Neural cell (in vitro differentiated cells): Measurements from ENCODE around the gene TADA2B. TPM values are rescaled to one million over a fixed set of nuclear protein-coding genes. Genes with fewer than 3 reads are reported as not detected.

Experiments
- H2AFZ ChIP-seq: fragments of 200-600, 300-800 bp; sonication (generic), shearing (Covaris generic); 2 replicates; pipeline ENCODE4 v1.6.0; 2014; ENCODE audit warnings: low read depth, mild to moderate bottlenecking, antibody characterized with exemption, low read length, moderate library complexity
- H3F3A ChIP-seq: fragments of 200-600 bp; shearing (Covaris generic); 2 replicates; pipeline ENCODE4 v1.6.1; 2016; ENCODE audit warnings: mild to moderate bottlenecking, moderate library complexity, mixed read lengths, antibody characterized with exemption, low read length; ENCODE audit not compliant: insufficient read depth, poor library complexity, severe bottlenecking
- H3K27ac ChIP-seq: fragments of 200-600, 300-800 bp; sonication (generic), shearing (Covaris generic); 2 replicates; pipeline ENCODE4 v1.5.1; 2014; ENCODE audit warnings: mild to moderate bottlenecking, low read length, moderate library complexity
- H3K27me3 ChIP-seq: fragments of 300-800, 200-600 bp; sonication (generic), shearing (Covaris generic); 2 replicates; pipeline ENCODE4 v1.6.0; 2014; ENCODE audit warnings: mild to moderate bottlenecking, low read depth, low read length, moderate library complexity; ENCODE audit not compliant: insufficient read depth
- H3K36me3 ChIP-seq: fragments of 300-800, 200-600 bp; sonication (generic), shearing (Covaris generic); 2 replicates; pipeline ENCODE4 v1.5.1; 2014; ENCODE audit warnings: mild to moderate bottlenecking, antibody characterized with exemption, low read length, moderate library complexity; ENCODE audit not compliant: insufficient read depth
- H3K4me2 ChIP-seq: fragments of 300-800, 200-600 bp; sonication (generic), shearing (Covaris generic); 2 replicates; pipeline ENCODE4 v1.6.0; 2014; ENCODE audit warnings: mild to moderate bottlenecking, low read length
- H3K4me3 ChIP-seq: fragments of 300-800, 200-600 bp; sonication (generic), shearing (Covaris generic); 2 replicates; pipeline ENCODE4 v1.5.1; 2014; ENCODE audit warnings: mild to moderate bottlenecking, low read length, moderate library complexity
- H3K79me2 ChIP-seq: fragments of 200-600 bp; shearing (Covaris generic); replicated peaks from 2 replicates; pipeline ENCODE4 v1.6.0; 2014; ENCODE audit warnings: mild to moderate bottlenecking, low read length, moderate library complexity; ENCODE audit not compliant: insufficient read depth
- H3K9ac ChIP-seq: fragments of 300-800, 200-600 bp; sonication (generic), shearing (Covaris generic); 2 replicates; pipeline ENCODE4 v1.6.1; 2016; ENCODE audit warnings: mild to moderate bottlenecking, low read length, mixed read lengths
- H3K9me2 ChIP-seq: fragments of 200-600 bp; shearing (Covaris generic); 2 replicates; pipeline ENCODE4 v1.6.1; 2016; ENCODE audit warnings: mild to moderate bottlenecking, low read length, mixed read lengths; ENCODE audit not compliant: insufficient read depth
- H3K9me3 ChIP-seq: fragments of 200-600, 300-800 bp; sonication (generic), shearing (Covaris generic); 2 replicates; pipeline ENCODE4 v1.6.1; 2016; ENCODE audit warnings: mild to moderate bottlenecking, mixed run types, low read length, moderate library complexity, mixed read lengths
- H4K20me1 ChIP-seq: fragments of 200-600 bp; shearing (Covaris generic); 2 replicates; pipeline ENCODE4 v1.6.1; 2016; ENCODE audit warnings: mild to moderate bottlenecking, mixed run types; ENCODE audit not compliant: insufficient read depth
- EP300 ChIP-seq: fragments of 450-650 bp; conservative IDR thresholded peaks from 2 replicates; pipeline ENCODE4 v1.6.1; 2014; ENCODE audit warnings: antibody characterized with exemption, mild to moderate bottlenecking, moderate library complexity; ENCODE audit not compliant: poor library complexity, severe bottlenecking
- EZH2 ChIP-seq: fragments of 200-600, 300-800 bp; shearing (Covaris generic), sonication (generic); IDR thresholded peaks from 2 replicates; pipeline ENCODE4 v1.6.1; 2014; ENCODE audit warnings: antibody characterized with exemption, low read length, borderline replicate concordance, mild to moderate bottlenecking; ENCODE audit not compliant: insufficient read depth, poor library complexity, severe bottlenecking
- MXI1 ChIP-seq: fragments of 450-650 bp; conservative IDR thresholded peaks from 2 replicates; pipeline ENCODE4 v1.6.1; 2014; ENCODE audit warnings: antibody characterized with exemption, mild to moderate bottlenecking; ENCODE audit not compliant: poor library complexity, severe bottlenecking
- POLR2AphosphoS5 ChIP-seq: IDR thresholded peaks from 2 replicates; pipeline ENCODE4 v1.6.1; 2012
- RAD21 ChIP-seq: fragments of 450-650 bp; conservative IDR thresholded peaks from 2 replicates; pipeline ENCODE4 v1.6.1; 2014; ENCODE audit warnings: antibody characterized with exemption, mild to moderate bottlenecking, moderate library complexity
- SMC3 ChIP-seq: fragments of 450-650 bp; conservative IDR thresholded peaks from 2 replicates; pipeline ENCODE4 v1.6.1; 2014; ENCODE audit warnings: antibody characterized with exemption, mild to moderate bottlenecking, moderate library complexity; ENCODE audit not compliant: poor library complexity
- TAF1 ChIP-seq: IDR thresholded peaks from 2 replicates; pipeline ENCODE4 v1.6.1; 2012; ENCODE audit warnings: low read depth
- polyA plus RNA-seq: library from polyadenylated mRNA; depleted of rRNA; stranded (reverse); fragments of >200 nt; gene quantifications from 2 replicates; pipeline ENCODE4 v1.2.3, GENCODE V29; 2014
- TF ChIP-seq, protein P1 (sequence below): fragments of 450-650 bp; IDR thresholded peaks from 2 replicates; pipeline ENCODE4 v1.5.1; 2014; ENCODE audit warnings: antibody characterized with exemption, mild to moderate bottlenecking, moderate library complexity; ENCODE audit not compliant: poor library complexity, severe bottlenecking
- TF ChIP-seq, protein P2 (sequence below): IDR thresholded peaks from 2 replicates; pipeline ENCODE4 v1.6.1; 2012; ENCODE audit warnings: borderline replicate concordance

The TADA2B gene
- polyA plus RNA-seq, 1 donor from 2014 or later = 13.9 TPM

DNA sequence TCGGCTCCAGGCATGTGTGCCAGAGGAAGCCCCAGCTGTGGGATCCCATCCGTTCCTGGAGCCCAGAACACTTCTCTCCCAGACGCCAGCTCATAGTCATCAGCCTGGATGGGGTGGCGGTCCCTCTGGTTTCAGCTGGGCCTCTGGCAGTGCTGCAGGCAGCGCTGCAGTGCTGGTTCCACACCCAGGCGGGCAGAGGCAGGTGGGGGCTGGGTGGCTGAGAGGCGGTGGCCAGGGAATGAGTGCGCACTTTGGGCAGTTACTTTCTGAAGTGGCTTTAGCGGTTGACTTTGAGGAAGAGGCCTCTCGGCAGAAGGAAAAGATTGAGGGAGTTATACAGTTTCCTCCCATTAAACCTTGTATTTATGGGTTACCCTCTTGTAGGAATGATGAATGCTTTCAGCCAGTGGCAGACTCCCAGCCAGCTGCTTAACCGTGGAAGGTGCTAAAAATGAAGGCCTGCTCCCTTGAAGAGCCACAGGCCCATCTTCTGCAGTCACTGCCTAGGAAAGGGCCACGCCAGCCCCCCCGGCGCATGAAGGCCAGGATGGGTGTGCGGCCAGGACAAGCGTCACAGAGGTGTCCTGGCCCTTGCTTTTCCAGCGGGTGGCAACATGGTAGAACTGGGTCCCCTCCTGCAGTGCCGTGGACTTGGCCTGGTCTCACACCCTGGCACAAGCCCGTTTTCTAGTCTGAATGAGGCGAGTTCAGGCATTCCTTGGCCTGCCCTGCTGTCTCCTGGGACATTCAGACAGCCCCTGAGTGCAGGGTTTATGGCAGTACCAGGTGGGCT, 9.9 kb downstream of the TADA2B start:
- Histone ChIP-seq H3K4me3 (no peak overlapping the region), H3K9me3 (no peaks in the 10 kb centered on the region), H4K20me1 (no peaks in the 10 kb centered on the region), H3K79me2 (peaks cover 1% of the 10 kb centered on the region), H3K9ac (no peak overlapping the region), H3K36me3 (peaks cover 11% of the 10 kb centered on the region), H3K27me3 (no peaks in the 10 kb centered on the region), H3K4me2 (no peak overlapping the region), H3K9me2 (no peaks in the 10 kb centered on the region), H2AFZ (no peak overlapping the region), H3F3A (no peaks in the 10 kb centered on the region), H3K27ac (no peak overlapping the region)
- TF ChIP-seq EZH2 (no peak), SMC3 (no peak), RAD21 (no peak), MXI1 (no peak), POLR2AphosphoS5 (no peak), EP300 (no peak), TAF1 (no peak)
- TF ChIP-seq, protein P1, sequence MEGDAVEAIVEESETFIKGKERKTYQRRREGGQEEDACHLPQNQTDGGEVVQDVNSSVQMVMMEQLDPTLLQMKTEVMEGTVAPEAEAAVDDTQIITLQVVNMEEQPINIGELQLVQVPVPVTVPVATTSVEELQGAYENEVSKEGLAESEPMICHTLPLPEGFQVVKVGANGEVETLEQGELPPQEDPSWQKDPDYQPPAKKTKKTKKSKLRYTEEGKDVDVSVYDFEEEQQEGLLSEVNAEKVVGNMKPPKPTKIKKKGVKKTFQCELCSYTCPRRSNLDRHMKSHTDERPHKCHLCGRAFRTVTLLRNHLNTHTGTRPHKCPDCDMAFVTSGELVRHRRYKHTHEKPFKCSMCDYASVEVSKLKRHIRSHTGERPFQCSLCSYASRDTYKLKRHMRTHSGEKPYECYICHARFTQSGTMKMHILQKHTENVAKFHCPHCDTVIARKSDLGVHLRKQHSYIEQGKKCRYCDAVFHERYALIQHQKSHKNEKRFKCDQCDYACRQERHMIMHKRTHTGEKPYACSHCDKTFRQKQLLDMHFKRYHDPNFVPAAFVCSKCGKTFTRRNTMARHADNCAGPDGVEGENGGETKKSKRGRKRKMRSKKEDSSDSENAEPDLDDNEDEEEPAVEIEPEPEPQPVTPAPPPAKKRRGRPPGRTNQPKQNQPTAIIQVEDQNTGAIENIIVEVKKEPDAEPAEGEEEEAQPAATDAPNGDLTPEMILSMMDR = no peak
- TF ChIP-seq, protein P2, sequence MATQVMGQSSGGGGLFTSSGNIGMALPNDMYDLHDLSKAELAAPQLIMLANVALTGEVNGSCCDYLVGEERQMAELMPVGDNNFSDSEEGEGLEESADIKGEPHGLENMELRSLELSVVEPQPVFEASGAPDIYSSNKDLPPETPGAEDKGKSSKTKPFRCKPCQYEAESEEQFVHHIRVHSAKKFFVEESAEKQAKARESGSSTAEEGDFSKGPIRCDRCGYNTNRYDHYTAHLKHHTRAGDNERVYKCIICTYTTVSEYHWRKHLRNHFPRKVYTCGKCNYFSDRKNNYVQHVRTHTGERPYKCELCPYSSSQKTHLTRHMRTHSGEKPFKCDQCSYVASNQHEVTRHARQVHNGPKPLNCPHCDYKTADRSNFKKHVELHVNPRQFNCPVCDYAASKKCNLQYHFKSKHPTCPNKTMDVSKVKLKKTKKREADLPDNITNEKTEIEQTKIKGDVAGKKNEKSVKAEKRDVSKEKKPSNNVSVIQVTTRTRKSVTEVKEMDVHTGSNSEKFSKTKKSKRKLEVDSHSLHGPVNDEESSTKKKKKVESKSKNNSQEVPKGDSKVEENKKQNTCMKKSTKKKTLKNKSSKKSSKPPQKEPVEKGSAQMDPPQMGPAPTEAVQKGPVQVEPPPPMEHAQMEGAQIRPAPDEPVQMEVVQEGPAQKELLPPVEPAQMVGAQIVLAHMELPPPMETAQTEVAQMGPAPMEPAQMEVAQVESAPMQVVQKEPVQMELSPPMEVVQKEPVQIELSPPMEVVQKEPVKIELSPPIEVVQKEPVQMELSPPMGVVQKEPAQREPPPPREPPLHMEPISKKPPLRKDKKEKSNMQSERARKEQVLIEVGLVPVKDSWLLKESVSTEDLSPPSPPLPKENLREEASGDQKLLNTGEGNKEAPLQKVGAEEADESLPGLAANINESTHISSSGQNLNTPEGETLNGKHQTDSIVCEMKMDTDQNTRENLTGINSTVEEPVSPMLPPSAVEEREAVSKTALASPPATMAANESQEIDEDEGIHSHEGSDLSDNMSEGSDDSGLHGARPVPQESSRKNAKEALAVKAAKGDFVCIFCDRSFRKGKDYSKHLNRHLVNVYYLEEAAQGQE = no peak

DNA sequence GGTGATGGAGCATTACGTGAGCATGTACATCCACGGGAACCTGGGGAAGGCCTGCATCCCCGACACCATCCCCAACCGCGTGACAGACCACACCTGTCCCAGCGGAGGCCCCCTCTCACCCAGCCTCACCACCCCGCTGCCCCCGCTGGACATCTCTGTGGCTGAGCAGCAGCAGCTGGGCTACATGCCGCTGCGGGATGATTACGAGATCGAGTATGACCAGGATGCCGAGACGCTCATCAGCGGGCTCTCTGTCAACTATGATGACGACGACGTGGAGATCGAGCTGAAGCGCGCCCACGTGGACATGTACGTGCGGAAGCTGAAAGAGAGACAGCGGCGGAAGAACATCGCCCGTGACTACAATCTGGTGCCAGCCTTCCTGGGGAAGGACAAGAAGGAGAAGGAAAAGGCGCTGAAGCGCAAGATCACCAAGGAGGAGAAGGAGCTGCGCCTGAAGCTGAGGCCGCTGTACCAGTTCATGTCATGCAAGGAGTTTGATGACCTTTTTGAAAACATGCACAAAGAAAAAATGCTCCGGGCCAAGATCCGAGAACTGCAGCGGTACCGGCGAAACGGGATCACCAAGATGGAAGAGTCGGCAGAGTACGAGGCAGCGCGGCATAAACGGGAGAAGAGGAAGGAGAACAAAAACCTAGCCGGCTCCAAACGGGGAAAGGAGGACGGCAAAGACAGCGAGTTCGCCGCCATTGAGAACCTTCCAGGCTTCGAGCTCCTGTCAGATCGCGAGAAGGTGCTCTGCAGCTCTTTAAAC, 11.1 kb downstream of the TADA2B start:
- Histone ChIP-seq H3K9me3 (no peaks in the 10 kb centered on the region), H3F3A (no peaks in the 10 kb centered on the region), H3K27ac (no peak overlapping the region), H3K79me2 (no peaks in the 10 kb centered on the region), H3K4me3 (no peak overlapping the region), H3K4me2 (no peak overlapping the region), H3K27me3 (no peaks in the 10 kb centered on the region), H3K9me2 (no peaks in the 10 kb centered on the region), H4K20me1 (no peaks in the 10 kb centered on the region), H3K9ac (no peak overlapping the region), H3K36me3 (peaks cover 11% of the 10 kb centered on the region), H2AFZ (no peak overlapping the region)
- TF ChIP-seq RAD21 (no peak), POLR2AphosphoS5 (no peak), SMC3 (no peak), MXI1 (no peak), EZH2 (no peak), TAF1 (no peak), EP300 (no peak)
- TF ChIP-seq, protein P1 = no peak
- TF ChIP-seq, protein P2 = no peak
